ENCODE measurements around the gene CRYBG2. TPM values are rescaled to one million over a fixed set of nuclear protein-coding genes. Genes with fewer than 3 reads are reported as not detected.

CRYBG2 gene
- total RNA-seq, 2 donors from 2014 or later: 0.95 TPM; not detected in 1

DNA sequence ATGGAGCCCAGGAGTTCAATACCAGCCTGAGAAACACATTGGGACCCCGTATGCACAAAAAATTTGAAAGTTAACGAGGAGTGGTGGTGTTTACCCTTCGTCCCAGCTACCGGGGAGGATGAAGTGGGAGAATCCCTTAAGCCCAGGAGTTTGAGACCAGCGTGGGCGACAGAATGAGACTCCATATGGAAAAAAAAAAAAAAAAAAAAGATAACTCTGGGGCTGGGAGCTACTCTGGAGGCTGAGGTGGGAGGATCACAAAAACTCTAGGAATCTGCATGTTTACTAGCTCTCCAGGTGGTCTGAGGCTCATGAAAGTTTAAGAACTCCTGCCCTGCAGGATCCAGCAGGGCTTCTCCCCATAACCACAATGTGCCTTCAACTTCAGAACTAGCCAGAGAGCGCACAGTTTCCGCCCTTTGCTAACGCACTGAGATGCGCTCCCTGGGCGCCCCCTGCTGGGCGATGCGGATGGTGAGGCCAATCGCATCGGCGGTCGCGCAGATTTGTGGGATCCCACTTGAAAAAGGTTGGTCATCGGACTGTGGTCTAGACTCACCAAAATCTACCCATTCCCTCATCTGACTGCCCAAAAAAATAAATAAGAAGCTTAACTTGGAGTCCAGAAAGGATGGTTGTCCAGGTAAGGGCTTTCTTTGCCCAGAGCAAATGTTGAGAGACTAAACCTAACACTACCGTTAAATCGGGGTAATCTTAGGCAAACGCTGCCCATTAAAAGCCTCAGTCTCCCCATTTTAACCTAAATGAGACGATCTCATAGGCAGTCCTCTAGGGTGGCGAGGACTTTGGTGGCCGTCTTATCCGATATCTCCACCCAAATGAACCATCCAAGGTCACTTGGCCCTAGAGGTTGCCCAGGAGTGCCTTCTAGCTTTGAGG lies 9.9 kb upstream of the CRYBG2 start:
- peaks cover 47 to 48% of the 10 kb centered on the region in 2 donors for H3K27me3 Mint-ChIP-seq
- H3K4me1 Mint-ChIP-seq (ENCODE audit: low read depth in 2 of 2): peaks cover 41 to 53% of the 10 kb centered on the region in 2 donors
- H3K36me3 Mint-ChIP-seq: no peaks in the 10 kb centered on the region
- H3K9me3 Mint-ChIP-seq: no peaks in the 10 kb centered on the region
- DNase-seq (ENCODE audit: low spot score) (peak; percentile 87), ATAC-seq (peak; percentile 81 to 85)
- H3K27ac Mint-ChIP-seq: peak overlapping the region in 1 of 2 donors; percentile 33
- H3K4me3 Mint-ChIP-seq: no peak overlapping the region

- ATAC-seq (no peak), DNase-seq (ENCODE audit: low spot score) (no peak)
- H3K36me3 Mint-ChIP-seq: no peaks in the 10 kb centered on the region
- H3K4me3 Mint-ChIP-seq: peak overlapping the region; percentile 23
- peaks cover 52 to 54% of the 10 kb centered on the region in 2 donors for H3K27me3 Mint-ChIP-seq
- H3K4me1 Mint-ChIP-seq (ENCODE audit: low read depth in 2 of 2): peaks cover 41 to 52% of the 10 kb centered on the region in 2 donors
- H3K27ac Mint-ChIP-seq: no peak overlapping the region
- H3K9me3 Mint-ChIP-seq: no peaks in the 10 kb centered on the region
These were observed 8.4 kb upstream of the CRYBG2 start for GRCh38 chr1:26362331-26362730.

- Mint-ChIP-seq H3K4me1 (ENCODE audit: low read depth in 2 of 2) (peaks cover 38 to 52% of the 10 kb centered on the region in 2 donors), H3K36me3 (no peaks in the 10 kb centered on the region), H3K27me3 (peaks cover 52 to 53% of the 10 kb centered on the region in 2 donors), H3K4me3 (peak overlapping the region; percentile 23), H3K27ac (no peak overlapping the region), H3K9me3 (no peaks in the 10 kb centered on the region)
- DNase-seq (ENCODE audit: low spot score) (no peak), ATAC-seq (no peak)
These were observed 7.7 kb upstream of the CRYBG2 start for GRCh38 chr1:26361605-26362122.

GRCh38 chr1:26360807-26361604 lies 7.1 kb upstream of the CRYBG2 start:
- no peaks in the 10 kb centered on the region for H3K36me3 Mint-ChIP-seq
- peaks cover 38 to 52% of the 10 kb centered on the region in 2 donors for H3K4me1 Mint-ChIP-seq (ENCODE audit: low read depth in 2 of 2)
- no peak for DNase-seq (ENCODE audit: low spot score)
- ATAC-seq: no peak
- H3K4me3 Mint-ChIP-seq: peak overlapping the region; percentile 76
- H3K9me3 Mint-ChIP-seq: no peaks in the 10 kb centered on the region
- no peak overlapping the region for H3K27ac Mint-ChIP-seq
- peaks cover 51 to 52% of the 10 kb centered on the region in 2 donors for H3K27me3 Mint-ChIP-seq

DNA sequence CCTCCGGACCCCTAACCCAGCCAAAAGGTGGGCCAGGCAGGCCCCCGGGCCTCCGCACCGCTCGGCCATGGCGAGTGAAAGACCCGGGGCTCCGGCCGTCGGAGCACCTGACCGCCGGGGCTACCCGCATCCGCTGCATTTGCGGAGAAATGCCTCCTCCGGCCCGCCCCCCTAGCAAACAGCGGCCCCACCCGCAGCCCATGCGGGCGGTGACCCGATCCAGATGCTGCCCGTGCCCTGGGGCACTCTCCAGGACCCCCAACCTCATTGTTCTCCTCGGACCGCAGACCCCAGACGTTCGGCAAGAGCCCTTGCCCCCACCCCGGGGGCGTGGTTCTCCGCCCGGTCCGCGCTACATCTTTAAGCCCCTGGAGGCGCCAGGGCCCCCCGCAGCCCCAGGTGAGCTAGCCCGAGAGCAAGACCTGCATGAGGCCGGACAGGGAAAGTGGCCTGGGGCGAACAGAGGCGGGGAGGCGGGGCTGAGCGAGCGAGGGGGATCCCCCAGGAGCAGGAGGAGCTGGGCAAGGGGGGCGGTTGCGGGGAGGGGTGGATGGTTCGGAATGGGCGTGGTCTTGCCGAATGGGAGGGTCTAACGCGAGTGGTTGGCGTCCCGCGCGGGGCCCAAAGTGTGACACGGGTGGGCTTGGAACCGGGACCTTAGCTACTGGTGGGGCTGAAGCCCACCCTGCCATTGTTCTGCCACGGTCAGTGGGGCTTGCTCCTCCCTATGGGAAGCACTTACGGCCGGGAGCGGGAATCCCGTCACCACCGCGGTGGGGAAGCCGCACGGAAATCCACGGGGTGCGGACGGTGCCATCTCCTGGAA lies 6.3 kb upstream of the CRYBG2 start:
- H3K4me1 Mint-ChIP-seq (ENCODE audit: low read depth in 2 of 2): peaks cover 43 to 58% of the 10 kb centered on the region in 2 donors
- ATAC-seq (no peak), DNase-seq (ENCODE audit: low spot score) (no peak)
- peaks cover 50 to 55% of the 10 kb centered on the region in 2 donors for H3K27me3 Mint-ChIP-seq
- H3K4me3 Mint-ChIP-seq: peak overlapping the region; percentile 76
- H3K27ac Mint-ChIP-seq: no peak overlapping the region
- H3K36me3 Mint-ChIP-seq: no peaks in the 10 kb centered on the region
- H3K9me3 Mint-ChIP-seq: no peaks in the 10 kb centered on the region

- H3K4me1 Mint-ChIP-seq (ENCODE audit: low read depth in 2 of 2): peaks cover 34 to 46% of the 10 kb centered on the region in 2 donors
These were observed 4.8 kb upstream of the CRYBG2 start for GRCh38 chr1:26358411-26359384.

GRCh38 chr1:26357121-26357602 lies 3.2 kb upstream of the CRYBG2 start:
- H3K27me3 Mint-ChIP-seq: peaks cover 36 to 40% of the 10 kb centered on the region in 2 donors
- no peaks in the 10 kb centered on the region for H3K36me3 Mint-ChIP-seq
- H3K4me3 Mint-ChIP-seq: no peak overlapping the region
- H3K9me3 Mint-ChIP-seq: no peaks in the 10 kb centered on the region
- no peak for ATAC-seq
- H3K27ac Mint-ChIP-seq: no peak overlapping the region
- peaks cover 29 to 38% of the 10 kb centered on the region in 2 donors for H3K4me1 Mint-ChIP-seq (ENCODE audit: low read depth in 2 of 2)
- DNase-seq (ENCODE audit: low spot score): no peak

More at GRCh38 chr1:26358411-26359384, 4.8 kb upstream of the CRYBG2 start:
- no peak for DNase-seq (ENCODE audit: low spot score)
- Mint-ChIP-seq H3K27ac (no peak overlapping the region), H3K36me3 (no peaks in the 10 kb centered on the region), H3K4me3 (no peak overlapping the region), H3K27me3 (peaks cover 45 to 47% of the 10 kb centered on the region in 2 donors), H3K9me3 (no peaks in the 10 kb centered on the region)
- ATAC-seq: peak in 1 of 2 donors; percentile 33

- ATAC-seq (no peak), DNase-seq (ENCODE audit: low spot score) (no peak)
- peaks cover 29 to 36% of the 10 kb centered on the region in 2 donors for H3K27me3 Mint-ChIP-seq
- no peak overlapping the region for H3K4me3 Mint-ChIP-seq
- peaks cover 23 to 29% of the 10 kb centered on the region in 2 donors for H3K4me1 Mint-ChIP-seq (ENCODE audit: low read depth in 2 of 2)
- H3K36me3 Mint-ChIP-seq: no peaks in the 10 kb centered on the region
- no peak overlapping the region for H3K27ac Mint-ChIP-seq
- H3K9me3 Mint-ChIP-seq: no peaks in the 10 kb centered on the region
These were observed 2.2 kb upstream of the CRYBG2 start for GRCh38 chr1:26356106-26356505.

GRCh38 chr1:26354972-26355371 lies 1.0 kb upstream of the CRYBG2 start:
- no peak for DNase-seq (ENCODE audit: low spot score)
- Mint-ChIP-seq H3K4me3 (no peak overlapping the region), H3K27ac (no peak overlapping the region), H3K4me1 (ENCODE audit: low read depth in 2 of 2) (peaks cover 16 to 21% of the 10 kb centered on the region in 2 donors), H3K27me3 (peaks cover 23 to 30% of the 10 kb centered on the region in 2 donors), H3K36me3 (no peaks in the 10 kb centered on the region), H3K9me3 (no peaks in the 10 kb centered on the region)
- ATAC-seq: no peak

GRCh38 chr1:26353210-26353859 lies 595 bp downstream of the CRYBG2 start:
- Mint-ChIP-seq H3K4me1 (ENCODE audit: low read depth in 2 of 2) (peaks cover 5 to 6% of the 10 kb centered on the region in 2 donors), H3K9me3 (no peaks in the 10 kb centered on the region), H3K4me3 (no peak overlapping the region), H3K27ac (no peak overlapping the region), H3K27me3 (peaks cover 8 to 18% of the 10 kb centered on the region in 2 donors), H3K36me3 (no peaks in the 10 kb centered on the region)
- no peak for ATAC-seq
- DNase-seq (ENCODE audit: low spot score): no peak

DNA sequence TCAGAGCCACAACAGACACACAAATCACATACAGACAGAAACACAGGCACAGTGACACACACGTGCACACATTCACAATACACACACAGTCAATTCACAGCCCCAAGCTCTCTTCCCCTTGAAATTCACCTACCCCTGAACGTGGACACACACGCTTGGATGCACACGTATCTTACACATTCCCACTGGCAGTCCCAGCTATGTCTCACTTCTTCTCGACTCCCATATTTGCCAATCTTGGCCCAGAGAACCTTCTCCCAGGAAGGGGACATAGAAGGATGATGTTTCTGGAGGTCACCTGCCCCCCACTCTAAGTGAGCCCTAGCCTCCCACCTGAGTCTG lies 1.6 kb downstream of the CRYBG2 start:
- H3K27me3 Mint-ChIP-seq: peaks cover 7 to 15% of the 10 kb centered on the region in 2 donors
- no peaks in the 10 kb centered on the region for H3K9me3 Mint-ChIP-seq
- no peak for ATAC-seq
- no peak overlapping the region for H3K4me3 Mint-ChIP-seq
- peaks cover 5 to 6% of the 10 kb centered on the region in 2 donors for H3K4me1 Mint-ChIP-seq (ENCODE audit: low read depth in 2 of 2)
- no peaks in the 10 kb centered on the region for H3K36me3 Mint-ChIP-seq
- DNase-seq (ENCODE audit: low spot score): no peak
- no peak overlapping the region for H3K27ac Mint-ChIP-seq
